Neuron (in vitro differentiated cells): ENCODE measurements around the gene MAP3K12.
"Not testable (repeated sequence)": the region's sequence is repeated elsewhere in the genome, so short reads cannot be mapped to it uniquely, and the experiment has no call there.

Experiments used
- H2AFZ ChIP-seq: one replicate; pipeline ENCODE4 v1.6.1; 2013; ENCODE audit warnings: low read depth, mild to moderate bottlenecking, inconsistent platforms, low read length, moderate library complexity
- H3K27me3 ChIP-seq: one replicate; pipeline ENCODE4 v1.6.1; 2013; ENCODE audit warnings: low read length; ENCODE audit not compliant: insufficient read depth
- H3K36me3 ChIP-seq: one replicate; pipeline ENCODE4 v1.6.1; 2013; ENCODE audit warnings: low read length; ENCODE audit not compliant: insufficient read depth
- H3K4me1 ChIP-seq: one replicate; pipeline ENCODE4 v1.6.1; 2013; ENCODE audit warnings: low read length; ENCODE audit not compliant: insufficient read depth
- H3K4me3 ChIP-seq: 2 replicates; pipeline ENCODE4 v1.5.1; 2013; ENCODE audit warnings: mild to moderate bottlenecking, low read length, moderate library complexity
- H3K9me3 ChIP-seq: one replicate; pipeline ENCODE4 v1.6.1; 2013; ENCODE audit warnings: low read length

Gene MAP3K12, protein sequence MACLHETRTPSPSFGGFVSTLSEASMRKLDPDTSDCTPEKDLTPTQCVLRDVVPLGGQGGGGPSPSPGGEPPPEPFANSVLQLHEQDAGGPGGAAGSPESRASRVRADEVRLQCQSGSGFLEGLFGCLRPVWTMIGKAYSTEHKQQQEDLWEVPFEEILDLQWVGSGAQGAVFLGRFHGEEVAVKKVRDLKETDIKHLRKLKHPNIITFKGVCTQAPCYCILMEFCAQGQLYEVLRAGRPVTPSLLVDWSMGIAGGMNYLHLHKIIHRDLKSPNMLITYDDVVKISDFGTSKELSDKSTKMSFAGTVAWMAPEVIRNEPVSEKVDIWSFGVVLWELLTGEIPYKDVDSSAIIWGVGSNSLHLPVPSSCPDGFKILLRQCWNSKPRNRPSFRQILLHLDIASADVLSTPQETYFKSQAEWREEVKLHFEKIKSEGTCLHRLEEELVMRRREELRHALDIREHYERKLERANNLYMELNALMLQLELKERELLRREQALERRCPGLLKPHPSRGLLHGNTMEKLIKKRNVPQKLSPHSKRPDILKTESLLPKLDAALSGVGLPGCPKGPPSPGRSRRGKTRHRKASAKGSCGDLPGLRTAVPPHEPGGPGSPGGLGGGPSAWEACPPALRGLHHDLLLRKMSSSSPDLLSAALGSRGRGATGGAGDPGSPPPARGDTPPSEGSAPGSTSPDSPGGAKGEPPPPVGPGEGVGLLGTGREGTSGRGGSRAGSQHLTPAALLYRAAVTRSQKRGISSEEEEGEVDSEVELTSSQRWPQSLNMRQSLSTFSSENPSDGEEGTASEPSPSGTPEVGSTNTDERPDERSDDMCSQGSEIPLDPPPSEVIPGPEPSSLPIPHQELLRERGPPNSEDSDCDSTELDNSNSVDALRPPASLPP

DNA sequence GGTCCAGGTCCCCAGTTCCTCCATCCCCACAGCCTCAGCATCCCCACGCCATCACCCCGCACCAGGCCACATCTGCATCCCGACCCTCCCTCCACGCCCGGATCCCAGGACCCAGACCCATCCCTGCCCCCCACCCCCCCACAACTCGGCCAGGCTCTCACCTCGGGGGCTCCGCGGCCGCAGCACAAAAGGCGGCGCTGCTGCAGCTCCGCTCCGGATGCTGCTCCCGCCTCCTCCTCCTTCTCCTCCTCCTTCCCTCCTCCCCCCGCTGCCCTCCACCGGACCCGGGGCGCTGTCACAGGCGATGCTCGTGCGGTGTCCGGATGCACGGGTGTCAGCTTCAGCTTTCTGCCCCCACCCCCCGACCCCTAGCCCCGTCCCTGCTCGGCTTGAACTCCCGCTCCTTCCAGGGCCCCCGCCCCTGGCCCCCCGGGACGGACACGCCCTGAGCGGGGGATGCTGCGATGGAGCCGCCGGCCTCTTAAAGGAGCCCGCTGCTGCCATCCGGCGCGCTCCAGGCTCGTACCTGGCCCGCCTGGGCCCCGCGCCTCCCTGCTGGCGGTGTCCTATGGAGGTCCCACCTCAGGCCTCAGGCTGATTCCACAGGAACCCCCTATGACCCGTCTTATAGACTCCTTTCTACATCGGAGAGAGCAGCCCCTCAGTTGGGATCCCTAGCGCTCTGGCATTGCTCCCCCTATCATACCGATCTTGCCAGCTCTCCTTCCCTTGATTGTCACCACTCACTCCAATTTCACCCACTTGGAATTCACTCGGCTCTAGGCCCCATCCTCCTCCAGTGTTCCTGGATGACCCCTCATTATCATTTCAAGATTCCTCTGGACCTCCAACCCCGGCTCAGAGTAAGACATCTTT is at the start of gene MAP3K12:
Gene MAP3K12, minus strand, starts transcription at position 193 of the 876 bp plus-strand sequence. CDS start 12,067 bp downstream, outside the sequence.
- Histone ChIP-seq H3K27me3 (no peaks in the 10 kb centered on the region), H3K4me3 (peak within 1 kb of the TSS; percentile 80), H2AFZ (no peak within 1 kb of the TSS), H3K9me3 (no peaks in the 10 kb centered on the region), H3K4me1 (peaks cover 35% of the 10 kb centered on the region), H3K36me3 (peaks cover 8% of the 10 kb centered on the region)

DNA sequence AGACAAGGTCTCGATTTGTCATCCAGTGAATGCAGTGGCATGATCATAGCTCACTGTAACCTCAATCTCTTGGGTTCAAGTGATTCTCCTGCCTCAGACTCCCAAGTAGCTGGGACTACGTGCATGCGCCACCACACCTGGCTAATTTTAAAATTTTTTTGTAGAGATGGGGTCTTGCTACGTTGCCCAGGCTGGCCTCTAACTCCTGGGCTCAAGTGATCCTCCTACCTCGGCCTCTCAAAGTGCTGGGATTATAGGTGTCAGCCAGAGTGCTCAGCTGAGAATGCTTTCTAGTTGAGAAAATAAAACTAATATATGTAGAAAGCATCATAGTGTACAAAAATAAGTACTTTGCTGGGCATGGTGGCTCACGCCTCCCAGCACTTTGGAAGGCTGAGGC is 49.1 kb upstream of the MAP3K12 start:
- H2AFZ ChIP-seq, H3K9me3 ChIP-seq, H3K4me3 ChIP-seq, H3K27me3 ChIP-seq, H3K4me1 ChIP-seq, H3K36me3 ChIP-seq: not testable (repeated sequence)

DNA sequence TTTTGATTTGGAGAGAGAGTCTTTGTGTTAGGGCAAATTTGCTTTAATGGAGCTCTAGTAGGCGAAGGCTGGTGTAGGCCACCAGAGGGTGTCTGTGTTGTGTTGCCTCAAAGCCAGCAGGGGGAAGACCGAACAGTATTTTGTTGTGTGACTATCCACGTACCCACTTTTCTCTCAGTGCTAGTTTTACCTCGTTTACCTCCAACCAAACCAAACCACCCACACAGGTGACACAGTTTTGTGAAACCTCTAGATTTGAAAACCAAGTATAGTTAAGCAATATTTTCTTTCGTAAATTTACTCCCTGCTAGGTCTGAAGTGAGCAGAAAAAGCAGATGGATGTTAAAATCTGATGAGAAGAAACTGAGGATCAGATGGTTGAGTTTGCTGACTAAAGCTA is 44.3 kb upstream of the MAP3K12 start:
- Histone ChIP-seq H3K36me3 (peaks cover 32% of the 10 kb centered on the region), H3K27me3 (no peaks in the 10 kb centered on the region), H2AFZ (no peak overlapping the region), H3K4me1 (no peaks in the 10 kb centered on the region), H3K9me3 (no peaks in the 10 kb centered on the region), H3K4me3 (no peak overlapping the region)

DNA sequence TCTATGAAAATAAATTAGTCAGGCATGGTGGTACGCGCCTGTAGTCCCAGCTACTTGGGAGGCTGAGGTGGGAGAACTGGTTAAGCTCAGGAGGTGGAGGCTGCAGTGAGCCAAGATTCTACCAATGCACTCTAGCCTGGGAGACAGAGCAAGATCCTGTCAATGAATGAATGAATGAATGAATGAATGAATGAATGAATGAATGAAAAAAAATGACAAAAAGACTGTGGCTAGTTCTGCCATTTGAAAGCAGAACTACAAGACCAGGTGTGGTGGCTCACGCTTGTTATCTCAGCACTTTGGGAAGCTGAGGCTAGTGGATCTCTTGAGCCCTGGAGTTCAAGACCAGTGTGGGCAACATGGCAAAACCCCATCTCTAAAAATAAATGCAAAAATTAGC is 40.3 kb upstream of the MAP3K12 start:
- Histone ChIP-seq H3K4me3 (no peak overlapping the region), H3K27me3 (no peaks in the 10 kb centered on the region), H3K36me3 (peaks cover 55% of the 10 kb centered on the region)

DNA sequence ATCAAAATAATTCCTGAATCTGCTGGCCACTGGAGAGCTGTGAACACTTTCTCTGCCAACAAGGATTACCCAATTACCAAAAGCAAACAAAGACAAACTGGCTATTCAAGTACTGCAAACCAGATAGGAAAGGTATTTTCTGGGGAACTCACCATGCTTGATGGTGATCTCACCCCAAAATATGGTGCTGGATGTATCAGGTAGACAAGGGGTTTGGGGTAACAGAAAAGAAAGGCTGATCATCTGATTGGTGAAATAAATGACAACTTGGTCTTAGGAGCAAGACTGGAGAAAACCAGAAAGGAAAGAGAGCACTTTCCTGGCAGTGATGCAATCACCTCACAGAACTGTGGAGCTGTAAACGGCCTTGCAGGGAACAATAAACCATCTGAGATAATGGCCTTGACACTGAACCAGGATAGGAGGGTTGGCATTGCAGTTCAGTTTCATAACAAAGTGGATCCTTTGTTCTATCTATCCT is 39.0 kb upstream of the MAP3K12 start:
- H3K4me3 ChIP-seq: no peak overlapping the region
- H3K4me1 ChIP-seq: no peaks in the 10 kb centered on the region
- H3K9me3 ChIP-seq: no peaks in the 10 kb centered on the region
- H3K36me3 ChIP-seq: peaks cover 66% of the 10 kb centered on the region
- H2AFZ ChIP-seq: no peak overlapping the region
- no peaks in the 10 kb centered on the region for H3K27me3 ChIP-seq

More for the DNA sequence above, 40.3 kb upstream of the MAP3K12 start:
- Histone ChIP-seq H3K9me3 (no peaks in the 10 kb centered on the region), H2AFZ (no peak overlapping the region), H3K4me1 (no peaks in the 10 kb centered on the region)

DNA sequence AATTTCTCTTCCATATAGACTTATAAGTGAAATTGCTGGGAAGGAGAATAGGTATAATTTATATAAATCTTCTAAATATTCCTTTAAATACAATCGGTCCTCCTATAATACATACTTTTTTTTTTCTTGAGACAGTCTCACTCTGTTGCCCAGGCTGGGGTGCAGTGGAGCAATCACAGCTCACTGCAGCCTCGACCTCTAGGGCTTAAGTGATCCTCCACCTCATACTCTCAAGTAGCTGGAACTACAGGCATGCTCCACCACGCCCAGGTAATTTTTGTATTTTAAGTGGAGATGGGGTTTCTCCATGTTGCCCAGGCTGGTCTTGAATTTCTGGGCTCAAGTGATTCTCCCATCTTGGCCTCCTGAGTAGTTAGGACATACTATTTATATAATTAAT is 37.7 kb upstream of the MAP3K12 start:
- Histone ChIP-seq H3K27me3 (no peaks in the 10 kb centered on the region), H3K4me3 (no peak overlapping the region), H3K4me1 (no peaks in the 10 kb centered on the region), H3K36me3 (peaks cover 70% of the 10 kb centered on the region), H3K9me3 (no peaks in the 10 kb centered on the region), H2AFZ (no peak overlapping the region)

DNA sequence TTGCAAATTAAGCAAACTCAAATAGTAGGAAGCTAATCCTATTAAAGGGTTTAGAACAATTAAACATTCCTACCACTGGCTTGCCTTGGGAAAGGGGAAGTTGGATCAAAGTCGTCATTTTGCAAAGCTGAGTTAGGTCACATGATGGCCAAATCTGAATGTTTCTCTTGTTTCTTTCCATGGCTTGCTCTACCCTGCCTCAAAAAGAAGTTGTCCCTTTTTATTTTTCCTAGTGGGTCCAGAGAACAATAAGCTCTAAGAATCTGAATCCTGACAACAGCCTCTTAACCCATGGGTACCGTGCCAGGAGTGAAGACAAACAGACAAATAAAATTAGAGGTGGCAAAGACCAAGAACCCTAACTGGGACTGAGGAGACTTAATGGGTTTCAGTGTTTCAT is 34.2 kb upstream of the MAP3K12 start:
- no peaks in the 10 kb centered on the region for H3K4me1 ChIP-seq
- no peak overlapping the region for H2AFZ ChIP-seq
- H3K4me3 ChIP-seq: no peak overlapping the region
- no peaks in the 10 kb centered on the region for H3K27me3 ChIP-seq
- no peaks in the 10 kb centered on the region for H3K9me3 ChIP-seq
- peaks cover 59% of the 10 kb centered on the region for H3K36me3 ChIP-seq

DNA sequence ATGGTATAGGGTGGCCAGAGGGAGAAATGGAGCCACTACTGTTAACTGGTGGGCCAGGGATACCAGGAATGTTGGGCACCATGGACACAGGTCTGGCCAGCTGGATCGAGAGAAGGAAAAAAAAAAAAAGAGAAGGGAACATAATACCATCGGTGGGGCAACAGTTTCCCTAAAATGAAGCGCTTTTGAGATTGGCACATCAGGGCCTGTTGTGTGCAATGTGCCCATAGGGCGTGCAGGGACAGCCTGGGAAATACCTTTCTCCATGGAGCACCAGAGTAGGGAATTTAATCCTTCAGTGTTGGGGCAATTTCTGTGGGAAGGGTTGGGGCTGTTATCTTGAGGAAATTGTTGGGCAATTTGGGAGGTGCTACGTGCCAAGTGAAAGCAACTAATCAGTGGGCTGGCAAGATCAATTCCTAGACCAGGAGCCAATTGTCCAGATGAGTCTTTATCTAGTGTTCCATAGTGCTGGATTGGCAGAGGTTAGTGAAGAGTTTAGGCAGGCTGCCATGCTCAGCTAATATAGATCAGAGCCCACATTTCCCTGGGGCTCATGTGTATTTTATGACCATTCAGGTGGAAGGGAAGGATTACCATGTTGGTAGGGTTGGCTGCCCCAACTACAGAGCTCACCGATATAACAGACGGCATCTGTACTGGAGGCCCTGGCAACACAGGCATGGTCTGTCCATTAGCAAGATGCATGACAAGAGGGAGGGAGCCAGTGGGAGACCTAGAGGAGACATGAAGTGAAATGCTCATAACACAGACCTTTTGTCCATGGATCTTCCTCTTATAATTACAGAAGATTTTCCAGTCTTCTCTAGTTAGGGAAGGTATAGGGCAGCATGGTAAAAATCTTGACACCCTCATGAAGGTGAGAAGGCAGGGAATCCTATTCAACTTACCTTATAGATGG is 33.5 kb upstream of the MAP3K12 start:
- Histone ChIP-seq H3K4me1 (no peaks in the 10 kb centered on the region), H3K9me3 (no peaks in the 10 kb centered on the region), H3K27me3 (no peaks in the 10 kb centered on the region), H3K36me3 (peaks cover 55% of the 10 kb centered on the region), H2AFZ (no peak overlapping the region), H3K4me3 (no peak overlapping the region)

DNA sequence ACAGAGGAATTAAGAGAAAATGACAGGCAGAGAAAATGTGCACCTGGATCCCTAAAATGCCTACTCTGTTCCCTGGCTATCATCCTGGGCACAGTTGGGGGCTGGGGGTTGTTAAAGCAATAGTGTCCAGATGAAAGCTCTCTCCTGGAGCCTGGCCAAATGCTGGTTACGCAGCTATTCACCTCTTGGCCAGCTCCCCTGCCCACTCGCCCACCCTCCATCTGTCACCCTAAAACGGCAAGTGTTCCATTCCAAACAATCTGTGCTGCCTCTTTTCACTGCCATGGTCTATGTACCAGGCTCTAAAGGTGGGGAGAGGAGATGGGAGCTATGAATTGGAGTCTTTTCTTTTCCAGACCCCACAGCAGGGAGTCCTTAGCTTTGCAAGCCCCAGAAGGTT is 32.8 kb upstream of the MAP3K12 start:
- Histone ChIP-seq H3K4me1 (no peaks in the 10 kb centered on the region), H2AFZ (no peak overlapping the region), H3K4me3 (no peak overlapping the region), H3K36me3 (peaks cover 54% of the 10 kb centered on the region), H3K27me3 (no peaks in the 10 kb centered on the region), H3K9me3 (no peaks in the 10 kb centered on the region)

DNA sequence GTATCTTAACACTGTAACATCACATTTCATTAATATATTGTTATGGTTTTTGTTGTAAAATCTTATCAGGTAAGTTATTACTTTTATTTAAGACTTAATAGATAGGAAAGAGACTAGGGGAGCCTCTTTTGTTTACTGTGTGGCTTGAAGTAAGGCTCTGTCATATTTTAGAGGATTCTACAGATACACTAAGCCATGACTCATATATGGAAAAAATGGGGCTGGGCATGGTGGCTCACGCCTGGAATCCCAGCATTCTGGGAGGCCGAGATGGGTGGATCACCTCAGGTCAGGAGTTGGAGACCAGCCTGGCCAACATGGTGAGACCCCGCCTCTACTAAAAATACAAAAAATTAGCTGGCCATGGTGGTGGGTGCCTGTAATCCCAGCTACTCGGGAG is 31.7 kb upstream of the MAP3K12 start:
- H2AFZ ChIP-seq: no peak overlapping the region
- H3K4me3 ChIP-seq: no peak overlapping the region
- no peaks in the 10 kb centered on the region for H3K9me3 ChIP-seq
- H3K4me1 ChIP-seq: no peaks in the 10 kb centered on the region
- no peaks in the 10 kb centered on the region for H3K27me3 ChIP-seq
- H3K36me3 ChIP-seq: peaks cover 49% of the 10 kb centered on the region

DNA sequence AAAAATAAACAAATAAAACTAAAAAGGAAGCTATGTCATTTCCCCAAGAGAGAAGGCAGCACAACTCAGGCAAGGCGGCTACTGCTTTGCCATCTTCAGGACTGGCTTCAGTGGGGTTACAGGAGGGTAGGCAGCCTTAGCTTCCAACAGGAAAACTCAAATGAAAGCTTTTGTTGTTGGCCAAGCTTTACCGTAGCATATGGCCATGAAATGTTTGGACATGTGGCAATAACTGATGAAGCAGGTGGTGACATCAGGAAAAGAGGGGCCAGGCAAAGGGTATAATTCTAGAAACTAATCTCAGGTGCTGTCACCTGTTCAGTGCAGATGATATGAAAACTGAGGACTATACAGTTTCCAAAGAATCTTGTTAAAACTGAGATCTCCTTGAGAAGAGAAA is 30.8 kb upstream of the MAP3K12 start:
- no peaks in the 10 kb centered on the region for H3K4me1 ChIP-seq
- no peak overlapping the region for H2AFZ ChIP-seq
- no peaks in the 10 kb centered on the region for H3K27me3 ChIP-seq
- no peak overlapping the region for H3K4me3 ChIP-seq
- H3K36me3 ChIP-seq: peaks cover 50% of the 10 kb centered on the region
- H3K9me3 ChIP-seq: no peaks in the 10 kb centered on the region

DNA sequence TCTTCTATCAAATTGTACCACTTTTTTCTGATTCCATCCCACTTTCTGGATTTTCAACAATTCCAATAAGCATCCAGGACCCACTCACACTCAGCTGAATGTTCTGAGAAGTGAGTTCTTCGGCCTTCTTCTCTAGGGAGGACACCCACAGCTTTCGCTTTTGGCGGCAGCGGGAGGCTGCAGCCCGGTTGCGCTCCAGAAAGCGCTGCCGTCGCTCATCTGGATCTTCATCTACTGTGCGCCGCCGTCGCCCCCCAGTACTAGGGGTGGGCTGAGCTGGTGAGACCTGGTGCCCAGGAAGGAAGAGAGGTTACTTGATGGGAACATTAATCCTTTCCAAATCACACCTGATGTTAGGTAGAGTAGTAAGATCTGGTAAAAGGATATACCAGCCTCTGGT is 25.2 kb upstream of the MAP3K12 start:
- peaks cover 56% of the 10 kb centered on the region for H3K36me3 ChIP-seq
- no peaks in the 10 kb centered on the region for H3K9me3 ChIP-seq

More for the DNA sequence above, 25.2 kb upstream of the MAP3K12 start:
- Histone ChIP-seq H2AFZ (no peak overlapping the region), H3K4me1 (no peaks in the 10 kb centered on the region), H3K4me3 (no peak overlapping the region), H3K27me3 (no peaks in the 10 kb centered on the region)
